GM18511 (cell line): Measurements from ENCODE around the gene ZDHHC19.

ENCODE experiments used
- ATAC-seq: cut with Tn5 transposase; IDR thresholded peaks from one replicate; pipeline ENCODE4 v1.9.1; 2021; ENCODE audit warnings: mild to moderate bottlenecking, moderate library complexity; ENCODE audit not compliant: unreplicated experiment

The ZDHHC19 gene

DNA sequence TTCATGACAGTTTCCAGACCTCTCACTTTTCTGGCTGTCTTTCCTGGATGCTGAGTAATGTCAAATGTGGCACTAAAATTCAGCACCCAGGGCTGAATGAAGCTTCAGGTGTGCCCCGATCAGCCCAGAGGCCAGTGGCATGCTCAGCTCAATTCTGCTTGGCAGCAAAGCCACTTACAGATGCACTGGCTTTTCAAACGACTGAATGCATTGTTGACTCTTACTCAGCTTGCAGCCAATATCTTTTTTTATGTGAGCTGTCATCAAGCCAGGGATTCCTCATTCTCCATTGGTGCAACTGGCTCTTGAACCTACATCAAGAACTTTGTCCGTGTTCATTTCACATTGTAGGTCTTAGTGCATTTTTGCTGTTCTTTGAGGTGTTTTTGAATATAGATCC, 60.7 kb downstream of the ZDHHC19 start:
- ATAC-seq, result no peak

GRCh38 chr3:196149831-196150301, 61.3 kb downstream of the ZDHHC19 start:
- no peak for ATAC-seq

- no peak for ATAC-seq
These were observed 61.8 kb downstream of the ZDHHC19 start for GRCh38 chr3:196149375-196149774.
